NT2/D1 (cell line): ENCODE results near the gene PIGM.

Experiments
- DNase-seq: peaks from one replicate; pipeline ENCODE4 v3.0.0-alpha.2; 2011; ENCODE audit warnings: low read depth, low spot score
- H3K27me3 ChIP-seq: 2 replicates; pipeline ENCODE4 v1.6.0; 2011; ENCODE audit warnings: mild to moderate bottlenecking; ENCODE audit not compliant: insufficient read length, insufficient read depth
- H3K36me3 ChIP-seq: 2 replicates; pipeline ENCODE4 v1.6.1; 2011; ENCODE audit warnings: mild to moderate bottlenecking, low read length, mixed read lengths; ENCODE audit not compliant: insufficient read depth, insufficient read length
- H3K4me1 ChIP-seq: 2 replicates; pipeline ENCODE4 v1.5.1; 2011; ENCODE audit not compliant: insufficient read depth, insufficient read length
- H3K4me3 ChIP-seq: 2 replicates; pipeline ENCODE4 v1.5.1; 2011; ENCODE audit warnings: low read depth; ENCODE audit not compliant: insufficient read length
- H3K9ac ChIP-seq: 2 replicates; pipeline ENCODE4 v1.6.0; 2011; ENCODE audit warnings: low read depth; ENCODE audit not compliant: insufficient read length
- H3K9me3 ChIP-seq: 2 replicates; pipeline ENCODE4 v1.5.1; 2011; ENCODE audit warnings: mild to moderate bottlenecking, low read length; ENCODE audit not compliant: insufficient read depth
- SUZ12 ChIP-seq: IDR thresholded peaks from 2 replicates; pipeline ENCODE4 v1.6.1; 2011; ENCODE audit not compliant: insufficient read length, insufficient read depth; ENCODE audit errors: extremely low read depth
- YY1 ChIP-seq: IDR thresholded peaks from 2 replicates; pipeline ENCODE4 v1.6.1; 2011; ENCODE audit not compliant: insufficient read length, insufficient read depth
- ZNF274 ChIP-seq: IDR thresholded peaks from 2 replicates; pipeline ENCODE4 v1.6.1; 2011; ENCODE audit warnings: mild to moderate bottlenecking, low read depth, low read length

Gene PIGM

GRCh38 chr1:160047111-160047991 lies 15.6 kb upstream of the PIGM start:
- no peaks in the 10 kb centered on the region for H3K9me3 ChIP-seq
- H3K27me3 ChIP-seq = peaks cover 31% of the 10 kb centered on the region
- peaks cover 7% of the 10 kb centered on the region for H3K4me1 ChIP-seq
- H3K9ac ChIP-seq = no peak overlapping the region
- TF ChIP-seq ZNF274 = no peak
- TF ChIP-seq SUZ12 = no peak
- TF ChIP-seq YY1 = no peak
- no peak for DNase-seq
- no peaks in the 10 kb centered on the region for H3K36me3 ChIP-seq
- H3K4me3 ChIP-seq = no peak overlapping the region

GRCh38 chr1:160046494-160047110 lies 14.8 kb upstream of the PIGM start:
- Histone ChIP-seq H3K27me3 (peaks cover 24% of the 10 kb centered on the region), H3K36me3 (no peaks in the 10 kb centered on the region), H3K9me3 (no peaks in the 10 kb centered on the region), H3K9ac (no peak overlapping the region), H3K4me1 (peaks cover 7% of the 10 kb centered on the region), H3K4me3 (no peak overlapping the region)
- no peak for TF ChIP-seq SUZ12
- no peak for TF ChIP-seq YY1
- TF ChIP-seq ZNF274 = no peak
- no peak for DNase-seq

- Histone ChIP-seq H3K4me3 (no peak overlapping the region), H3K36me3 (no peaks in the 10 kb centered on the region), H3K9me3 (no peaks in the 10 kb centered on the region), H3K4me1 (peaks cover 7% of the 10 kb centered on the region), H3K9ac (no peak overlapping the region), H3K27me3 (peaks cover 21% of the 10 kb centered on the region)
- TF ChIP-seq SUZ12 = no peak
- no peak for TF ChIP-seq ZNF274
- TF ChIP-seq YY1 = no peak
- no peak for DNase-seq
These were observed 13.9 kb upstream of the PIGM start for GRCh38 chr1:160045653-160046052.

GRCh38 chr1:160043543-160043942 lies 11.8 kb upstream of the PIGM start:
- Histone ChIP-seq H3K4me3 (no peak overlapping the region), H3K4me1 (peaks cover 7% of the 10 kb centered on the region), H3K9ac (no peak overlapping the region), H3K27me3 (peaks cover 21% of the 10 kb centered on the region), H3K9me3 (no peaks in the 10 kb centered on the region), H3K36me3 (no peaks in the 10 kb centered on the region)
- no peak for TF ChIP-seq SUZ12
- TF ChIP-seq YY1 = no peak
- TF ChIP-seq ZNF274 = no peak
- DNase-seq = no peak

GRCh38 chr1:160040476-160040875 lies 8.7 kb upstream of the PIGM start:
- TF ChIP-seq YY1 (no peak), SUZ12 (no peak), ZNF274 (no peak)
- H3K36me3 ChIP-seq = no peaks in the 10 kb centered on the region
- peaks cover 8% of the 10 kb centered on the region for H3K27me3 ChIP-seq
- no peak overlapping the region for H3K9ac ChIP-seq
- H3K4me3 ChIP-seq = no peak overlapping the region
- no peaks in the 10 kb centered on the region for H3K9me3 ChIP-seq
- no peak for DNase-seq
- no peaks in the 10 kb centered on the region for H3K4me1 ChIP-seq

- DNase-seq = no peak
- Histone ChIP-seq H3K27me3 (no peaks in the 10 kb centered on the region), H3K36me3 (no peaks in the 10 kb centered on the region), H3K9me3 (no peaks in the 10 kb centered on the region), H3K9ac (peak overlapping the region; percentile 79), H3K4me1 (no peaks in the 10 kb centered on the region), H3K4me3 (peak overlapping the region; percentile 98)
- TF ChIP-seq YY1 = no peak
- TF ChIP-seq SUZ12 = no peak
- TF ChIP-seq ZNF274 = no peak
These were observed 503 bp upstream of the PIGM start for GRCh38 chr1:160032165-160032820.
